Esophagus squamous epithelium (tissue), 4 donors: ENCODE data around the gene BHLHA15.

ENCODE experiments used
- CTCF ChIP-seq, 6 experiments: fragments of 450-650 bp in 4 of 6; fragments of 200-600 bp in 2 of 6; sonication (generic) in 2 of 6; IDR thresholded peaks; one replicate each; pipeline ENCODE4 v1.5.1; 2016 to 2019; ENCODE audit warnings: antibody characterized with exemption in 6 of 6, mild to moderate bottlenecking in 4 of 6, moderate library complexity in 4 of 6
- POLR2A ChIP-seq, 4 donors: fragments of 450-650 bp; IDR thresholded peaks; one replicate each; pipeline ENCODE4 v1.6.1; 2017; ENCODE audit warnings: antibody characterized with exemption in 4 of 4, mild to moderate bottlenecking in 4 of 4, moderate library complexity in 3 of 4

GRCh38 chr7:98216941-98217622 is 5.8 kb downstream of the BHLHA15 start:
- no peak for TF ChIP-seq POLR2A (IDR thresholded peaks at IDR 0.05)
- TF ChIP-seq CTCF (IDR thresholded peaks at IDR 0.05), result no peak
